GM19023 (cell line): Measurements from ENCODE around the gene SHC2.
"Not testable (repeated sequence)": the region's sequence is repeated elsewhere in the genome, so short reads cannot be mapped to it uniquely, and the experiment has no call there.

Source experiments
- ATAC-seq: cut with Tn5 transposase; IDR thresholded peaks from one replicate; pipeline ENCODE4 v1.9.1; 2021; ENCODE audit warnings: mild to moderate bottlenecking, moderate library complexity; ENCODE audit not compliant: unreplicated experiment

SHC2 gene

GRCh38 chr19:449916-450315, 10.9 kb downstream of the SHC2 start:
- no peak for ATAC-seq

GRCh38 chr19:447816-448560, 12.8 kb downstream of the SHC2 start:
- no peak for ATAC-seq

GRCh38 chr19:447064-447426, 13.8 kb downstream of the SHC2 start:
- ATAC-seq: no peak

DNA sequence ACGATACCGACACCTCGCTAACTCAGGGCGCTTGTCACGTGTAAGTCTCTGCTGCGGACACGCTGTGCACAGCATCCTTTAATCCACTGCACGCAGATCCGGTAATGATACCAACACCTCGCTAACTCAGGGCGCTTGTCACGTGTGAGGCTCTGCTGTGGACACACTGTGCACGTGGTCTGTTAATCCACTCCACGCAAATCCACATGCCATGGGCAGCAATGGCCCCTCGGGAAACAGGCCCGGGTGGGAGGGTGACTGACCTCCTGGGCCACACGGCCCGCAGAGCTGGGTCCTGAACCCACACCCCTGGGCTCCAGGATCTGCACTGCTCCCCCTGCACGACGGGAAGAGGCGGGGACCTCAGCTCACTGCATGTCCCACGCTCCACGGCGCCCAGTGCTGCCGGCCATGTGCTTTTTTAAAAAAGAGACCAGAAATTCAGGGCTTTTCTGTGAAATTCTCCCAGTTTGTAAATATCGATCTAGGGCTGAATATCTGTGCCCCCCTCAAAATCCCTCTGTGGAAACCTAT, 16.1 kb downstream of the SHC2 start:
- ATAC-seq: no peak

DNA sequence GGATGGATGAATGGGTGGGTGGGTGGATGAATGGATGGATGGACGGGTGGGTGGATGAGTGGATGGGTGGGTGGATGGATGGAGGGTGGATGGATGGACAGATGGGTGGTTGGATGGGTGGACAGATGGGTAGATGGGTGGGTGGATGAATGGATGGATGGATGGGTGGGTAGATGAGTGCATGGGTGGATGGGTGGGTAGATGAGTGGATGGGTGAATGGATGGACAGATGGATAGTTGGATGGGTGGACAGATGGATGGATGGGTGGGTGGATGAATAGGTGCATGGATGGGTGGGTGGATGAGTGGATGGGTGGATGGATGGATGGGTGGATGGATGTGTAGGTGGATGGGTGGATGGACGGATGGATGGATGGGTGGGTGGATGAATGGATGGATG, 17.8 kb downstream of the SHC2 start:
- ATAC-seq: no peak

DNA sequence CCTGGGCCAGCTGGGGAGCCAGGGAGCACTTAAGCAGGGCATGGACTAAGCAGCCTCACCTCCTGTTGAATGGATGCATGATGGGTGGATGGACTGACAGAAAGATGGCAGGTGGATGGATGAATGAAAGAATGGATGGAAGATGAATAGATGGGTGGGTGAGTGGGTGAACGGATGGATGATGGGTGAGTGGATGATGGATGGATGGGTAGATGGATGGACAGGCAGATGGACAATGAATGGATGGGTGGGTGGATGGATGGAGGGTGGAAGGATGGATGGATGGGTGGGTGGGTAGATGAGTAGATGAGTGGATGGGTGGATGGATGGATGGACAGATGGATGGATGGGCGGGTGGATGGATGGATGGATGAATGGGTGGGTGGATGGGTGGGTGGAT, 18.7 kb downstream of the SHC2 start:
- ATAC-seq: no peak

GRCh38 chr19:441213-441836, 19.5 kb downstream of the SHC2 start:
- no peak for ATAC-seq

DNA sequence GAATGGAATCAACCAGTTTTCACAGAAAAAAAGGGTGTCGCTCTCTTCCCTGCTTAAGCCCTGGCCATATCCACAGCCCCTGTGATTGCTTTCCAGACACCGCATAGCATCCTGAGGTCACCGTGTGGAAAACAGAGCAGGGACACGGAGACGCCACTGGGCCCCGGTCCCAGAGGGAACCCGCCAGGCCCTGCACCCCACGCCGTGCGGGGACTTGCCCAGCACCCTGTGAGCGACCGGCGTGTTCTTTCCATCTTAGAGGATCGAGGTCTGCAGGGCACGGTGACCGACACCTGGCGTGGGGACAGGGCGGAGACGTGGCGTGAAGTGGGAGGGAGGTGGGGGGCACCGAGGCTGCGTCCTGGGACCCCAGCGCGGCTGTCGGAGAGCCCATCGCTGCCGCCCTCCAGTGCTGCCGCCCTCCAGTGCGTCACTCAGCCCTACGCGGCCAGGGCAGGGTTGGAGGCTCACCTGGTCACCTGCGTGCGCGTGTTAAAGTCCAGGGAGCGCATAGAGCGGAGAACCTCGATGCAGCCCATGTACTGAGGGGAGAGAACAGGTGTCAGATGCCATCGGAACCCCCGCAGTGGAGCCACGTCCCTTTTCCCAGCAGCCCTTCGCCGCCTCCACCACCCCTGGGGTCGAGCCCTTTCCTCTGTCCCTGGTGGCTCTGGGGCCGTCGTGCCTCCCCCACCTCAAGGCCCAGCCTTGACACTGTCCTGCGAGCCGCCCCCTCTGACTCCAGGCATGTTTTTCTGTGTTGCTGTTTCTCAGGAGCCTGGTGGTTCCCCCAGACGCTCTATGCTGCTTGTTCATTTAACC, 20.2 kb downstream of the SHC2 start:
- ATAC-seq: no peak

DNA sequence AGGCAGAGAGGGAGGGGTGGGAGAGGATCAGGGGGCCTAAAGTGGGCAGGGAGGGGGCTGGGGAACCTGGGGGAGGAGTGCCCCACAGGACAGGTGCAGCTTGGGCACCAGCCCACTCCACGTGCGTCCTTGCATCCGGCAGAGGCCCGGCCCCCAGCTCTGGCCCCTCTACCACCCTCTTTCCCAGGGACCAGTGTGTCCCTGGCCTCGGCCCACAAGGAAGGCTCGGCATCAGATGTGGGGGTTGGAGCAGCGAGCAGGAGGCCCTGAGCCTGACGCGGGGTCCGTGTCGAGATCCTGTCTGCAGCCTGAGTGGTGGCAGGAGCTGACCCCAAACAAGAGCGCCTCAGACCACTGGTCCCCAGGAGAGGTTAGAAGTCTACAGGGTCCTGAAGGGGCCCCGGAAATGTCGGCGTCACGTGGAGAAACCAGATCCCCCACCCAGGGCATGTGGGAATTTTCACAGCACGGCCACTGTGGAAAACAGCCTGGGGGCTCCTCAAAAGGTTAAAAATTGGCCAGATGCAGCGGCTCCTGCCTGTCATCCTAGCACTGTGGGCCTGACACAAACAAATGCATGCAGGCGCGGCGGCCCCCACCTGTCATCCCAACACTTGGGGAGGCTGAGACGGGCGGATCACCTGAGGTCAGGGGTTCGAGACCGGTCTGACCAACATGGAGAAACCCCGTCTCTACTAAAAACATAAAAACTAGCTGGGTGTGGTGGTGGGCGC, 21.5 kb downstream of the SHC2 start:
- ATAC-seq: no peak

DNA sequence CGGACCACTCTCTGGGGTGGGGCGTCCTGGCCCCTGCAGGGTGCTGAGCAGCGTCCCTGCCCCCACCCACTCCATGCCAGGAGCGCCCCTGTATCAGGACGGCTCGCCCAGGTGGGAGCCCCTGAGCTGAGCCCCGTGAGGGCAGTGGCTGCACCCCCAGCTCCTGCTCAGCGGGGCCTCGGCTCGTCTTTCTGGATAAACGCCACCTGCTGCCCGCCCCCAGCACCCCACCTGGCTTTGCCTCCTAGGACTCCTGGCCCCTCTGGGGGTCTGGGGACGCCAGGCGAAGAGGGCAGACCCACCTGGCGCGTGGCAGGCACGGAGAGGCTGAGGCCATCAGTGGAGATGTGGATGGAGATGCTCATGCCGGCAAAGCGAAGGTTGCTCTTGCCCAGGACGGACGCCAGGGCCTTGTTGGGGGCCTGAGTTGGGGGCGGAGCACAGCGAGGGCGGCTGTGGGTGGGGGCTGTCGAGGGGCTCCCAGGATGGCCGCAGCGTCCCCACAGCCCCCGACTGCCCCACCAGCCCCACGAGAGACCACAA, 22.3 kb downstream of the SHC2 start:
- ATAC-seq: no peak

DNA sequence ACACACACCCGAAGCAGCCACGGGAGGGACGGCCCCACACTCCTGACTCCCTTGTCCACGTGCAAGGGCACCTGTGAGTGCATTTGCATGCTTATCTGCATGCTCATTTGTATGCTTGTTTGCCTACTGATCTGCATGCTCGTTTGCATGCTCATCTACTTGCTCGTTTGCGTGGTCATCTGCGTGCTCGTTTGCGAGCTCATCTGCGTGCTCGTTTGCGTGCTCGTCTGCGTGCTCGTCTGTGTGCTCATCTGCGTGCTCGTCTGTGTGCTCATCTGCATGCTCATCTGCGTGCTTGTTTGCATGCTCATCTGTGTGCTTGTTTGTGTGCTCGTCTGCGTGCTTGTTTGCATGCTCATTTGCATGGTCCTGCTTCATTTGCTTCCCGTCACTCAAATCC, 23.8 kb downstream of the SHC2 start:
- ATAC-seq: no peak

- ATAC-seq: no peak
These were observed 24.4 kb downstream of the SHC2 start for GRCh38 chr19:436413-436950.

DNA sequence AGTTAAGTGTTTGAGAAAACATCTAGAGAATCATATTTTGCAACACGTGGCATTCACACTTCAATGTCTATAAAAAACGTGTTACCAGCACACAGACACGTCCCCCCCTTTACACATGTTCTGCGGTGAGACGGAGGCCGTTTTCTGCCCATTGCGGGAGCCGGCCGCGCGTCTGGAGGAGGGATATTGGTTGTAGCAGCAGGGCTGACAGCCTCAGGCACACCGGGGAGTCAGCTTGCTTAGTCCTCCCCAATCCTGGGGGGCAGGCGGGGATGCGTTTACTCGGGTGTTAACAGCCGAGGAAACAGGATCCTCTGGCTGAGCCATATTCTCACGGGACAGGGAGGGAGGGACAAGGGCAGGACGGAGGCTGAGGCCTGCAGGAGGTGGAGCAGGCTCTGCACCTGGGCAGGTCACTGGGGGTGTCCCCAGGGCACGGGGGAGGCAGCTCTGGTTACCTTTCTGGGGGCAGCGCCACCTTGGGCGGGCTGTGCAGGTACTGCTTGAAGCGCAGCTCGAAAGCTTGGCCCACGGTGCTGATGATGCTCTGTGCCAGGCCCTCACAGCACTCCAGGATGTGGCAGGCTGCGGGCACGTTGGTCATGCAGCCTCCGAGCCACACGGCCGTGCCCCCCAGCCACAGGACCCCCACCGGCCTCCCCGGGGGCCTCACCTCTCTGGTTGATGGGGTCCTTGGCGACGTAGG, 25.0 kb downstream of the SHC2 start:
- no peak for ATAC-seq

GRCh38 chr19:435056-435706, 25.7 kb downstream of the SHC2 start:
- ATAC-seq: no peak

- no peak for ATAC-seq
These were observed 26.5 kb downstream of the SHC2 start for GRCh38 chr19:434152-434960.

- ATAC-seq: no peak
These were observed 30.1 kb downstream of the SHC2 start for GRCh38 chr19:430701-431100.

DNA sequence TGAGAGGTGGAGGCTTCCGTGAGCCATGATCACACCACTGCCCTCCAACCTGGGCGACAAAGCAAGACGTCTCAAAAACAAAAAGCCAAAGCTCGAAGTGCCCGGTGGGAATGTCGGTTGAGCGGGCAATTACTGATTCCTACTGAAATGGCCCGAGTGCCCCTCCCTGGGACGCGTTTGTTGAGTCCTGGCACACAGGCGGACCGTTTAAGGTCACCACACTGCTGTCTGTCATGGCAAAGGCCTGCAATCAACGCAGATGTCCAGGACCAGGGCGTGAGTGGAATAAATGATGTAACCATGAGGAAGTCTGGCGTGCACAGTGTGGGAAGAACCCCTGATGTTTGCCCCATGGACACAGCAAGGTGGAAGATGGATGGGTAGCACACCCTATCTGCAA, 32.7 kb downstream of the SHC2 start:
- no peak for ATAC-seq

DNA sequence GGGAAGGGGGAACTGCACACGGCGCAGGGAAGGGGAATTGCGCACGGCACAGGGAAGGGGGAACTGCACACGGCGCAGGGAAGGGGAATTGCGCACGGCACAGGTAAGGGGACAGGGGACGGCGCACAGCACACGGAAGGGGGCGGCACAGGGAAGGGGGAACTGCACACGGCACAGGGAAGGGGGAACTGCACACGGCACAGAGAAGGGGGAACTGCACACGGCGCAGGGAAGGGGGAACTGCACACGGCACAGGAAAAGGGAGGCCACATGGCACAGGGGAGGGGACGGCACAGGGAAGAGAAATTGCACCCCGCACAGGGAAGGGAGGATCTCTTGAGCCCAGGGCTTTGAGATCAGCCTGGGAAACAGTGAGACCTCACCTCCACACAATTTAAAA, 33.2 kb downstream of the SHC2 start:
- not testable (repeated sequence) for ATAC-seq
